GM19372 (cell line): ENCODE data around the gene LEKR1.
"Not testable (repeated sequence)": the region's sequence is repeated elsewhere in the genome, so short reads cannot be mapped to it uniquely, and the experiment has no call there.

Experiments used
- ATAC-seq: cut with Tn5 transposase; IDR thresholded peaks from one replicate; pipeline ENCODE4 v1.9.1; 2021; ENCODE audit warnings: mild to moderate bottlenecking, low read depth, moderate library complexity; ENCODE audit not compliant: unreplicated experiment

Gene LEKR1

GRCh38 chr3:156966349-156966748 is 140.2 kb downstream of the LEKR1 start:
- not testable (repeated sequence) for ATAC-seq

DNA sequence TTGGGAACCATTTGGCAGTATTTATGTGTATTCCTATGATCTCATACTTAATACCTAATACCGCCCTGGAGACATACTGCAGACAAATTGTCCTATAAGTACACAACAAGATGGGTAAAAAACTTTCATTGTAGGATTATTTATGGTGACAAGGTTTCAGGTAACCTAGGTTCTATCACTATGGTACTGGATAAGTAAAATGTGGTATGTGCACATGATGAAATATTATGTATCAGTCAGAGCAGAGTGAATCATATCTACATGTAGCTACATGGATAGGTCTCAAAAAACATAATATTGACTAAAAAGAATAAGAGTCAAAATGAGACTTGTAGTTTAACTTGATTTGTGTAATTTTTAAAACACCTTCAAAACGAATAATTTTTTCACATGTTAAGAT is 147.8 kb downstream of the LEKR1 start:
- no peak for ATAC-seq

GRCh38 chr3:156974931-156975330 is 148.8 kb downstream of the LEKR1 start:
- ATAC-seq, result no peak

GRCh38 chr3:156975721-156976120 is 149.6 kb downstream of the LEKR1 start:
- no peak for ATAC-seq

GRCh38 chr3:156976933-156977332 is 150.8 kb downstream of the LEKR1 start:
- no peak for ATAC-seq

DNA sequence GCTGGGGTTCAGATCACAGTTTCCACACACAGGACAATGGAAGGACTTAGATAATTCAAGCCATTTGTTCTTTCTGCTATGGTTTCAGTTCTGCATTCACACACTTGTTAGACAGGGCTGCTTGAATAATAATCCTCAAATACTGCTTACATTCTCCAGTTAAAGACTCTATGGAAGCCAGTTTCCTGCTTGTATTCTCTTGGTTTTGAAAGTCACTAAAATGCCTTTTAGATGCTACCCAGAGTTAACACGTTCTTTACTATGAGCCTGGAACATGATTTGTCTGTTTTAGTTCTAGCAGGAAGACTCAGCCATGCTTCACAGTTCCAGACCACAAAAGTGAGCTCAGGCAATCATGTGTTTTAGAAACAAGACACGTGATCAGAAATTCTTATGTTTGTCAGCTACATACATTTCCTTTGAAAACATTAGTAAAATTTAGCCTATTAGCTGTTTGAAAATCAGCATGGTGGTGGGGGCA is 152.4 kb downstream of the LEKR1 start:
- peak; percentile 92 for ATAC-seq

DNA sequence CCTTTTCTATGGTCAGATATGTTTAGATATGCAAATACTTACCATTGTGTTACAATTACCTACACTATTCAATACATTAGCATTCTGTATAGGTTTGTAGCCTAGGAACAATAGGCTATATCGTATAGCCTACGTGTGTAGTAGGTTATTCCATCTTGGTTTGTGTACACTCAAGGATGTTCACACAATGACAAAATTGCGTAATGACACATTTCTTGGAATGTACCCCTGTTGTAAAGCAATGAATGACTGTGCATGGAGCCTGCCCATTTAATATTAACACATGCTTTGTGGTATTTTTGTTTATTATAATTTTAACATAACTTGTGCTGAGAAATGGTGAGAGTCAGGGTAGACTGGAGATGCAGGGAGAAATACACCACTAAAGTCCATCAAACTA is 154.9 kb downstream of the LEKR1 start:
- no peak for ATAC-seq

GRCh38 chr3:156983559-156983958 is 157.4 kb downstream of the LEKR1 start:
- ATAC-seq, result no peak

GRCh38 chr3:156985711-156986110 is 159.6 kb downstream of the LEKR1 start:
- no peak for ATAC-seq

GRCh38 chr3:156987946-156988345 is 161.8 kb downstream of the LEKR1 start:
- no peak for ATAC-seq

DNA sequence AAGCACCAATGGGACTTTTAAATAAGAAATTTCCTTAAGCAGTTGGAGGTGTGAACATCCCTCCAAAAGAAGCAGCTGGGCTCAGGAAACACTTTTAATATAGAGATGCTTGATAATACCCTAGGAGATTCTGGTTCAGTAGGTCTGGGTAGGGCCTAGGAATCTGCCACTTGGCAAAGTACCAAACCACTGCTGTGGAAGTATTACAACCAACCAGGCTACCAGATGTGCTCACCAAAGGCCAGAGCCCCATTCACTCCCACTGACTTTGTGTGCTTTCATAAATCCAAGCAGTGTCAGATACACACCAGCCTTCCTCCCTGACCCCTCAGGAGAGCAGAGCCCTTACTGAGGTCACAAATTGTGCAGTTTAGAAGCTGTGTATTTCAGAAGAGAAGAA is 171.2 kb downstream of the LEKR1 start:
- no peak for ATAC-seq

- no peak for ATAC-seq
These were observed 175.2 kb downstream of the LEKR1 start for GRCh38 chr3:157001221-157001957.

GRCh38 chr3:157021679-157022078 is 195.5 kb downstream of the LEKR1 start:
- no peak for ATAC-seq

DNA sequence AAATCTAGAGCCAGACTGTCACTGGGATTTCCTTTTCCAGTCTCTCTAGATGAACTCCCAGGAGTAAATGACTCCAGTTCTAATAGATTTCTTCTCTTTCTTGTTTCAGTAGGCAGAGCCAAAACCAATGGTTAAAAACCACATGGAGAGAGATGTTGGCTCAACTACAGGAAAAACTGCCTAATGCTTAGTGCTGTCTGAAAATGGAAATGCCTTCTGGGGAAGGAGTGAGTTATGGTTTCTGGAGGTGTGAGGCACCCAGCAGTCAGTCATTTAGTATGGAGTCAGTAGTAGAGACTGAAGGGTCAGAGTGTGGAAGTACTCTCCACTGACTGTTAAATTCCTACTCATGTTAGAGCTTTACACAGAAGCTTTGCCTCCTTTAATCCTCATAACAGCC is 197.1 kb downstream of the LEKR1 start:
- no peak for ATAC-seq

GRCh38 chr3:157026091-157026490 is 199.9 kb downstream of the LEKR1 start:
- no peak for ATAC-seq

- ATAC-seq, result no peak
These were observed 201.9 kb downstream of the LEKR1 start for GRCh38 chr3:157027861-157028745.

DNA sequence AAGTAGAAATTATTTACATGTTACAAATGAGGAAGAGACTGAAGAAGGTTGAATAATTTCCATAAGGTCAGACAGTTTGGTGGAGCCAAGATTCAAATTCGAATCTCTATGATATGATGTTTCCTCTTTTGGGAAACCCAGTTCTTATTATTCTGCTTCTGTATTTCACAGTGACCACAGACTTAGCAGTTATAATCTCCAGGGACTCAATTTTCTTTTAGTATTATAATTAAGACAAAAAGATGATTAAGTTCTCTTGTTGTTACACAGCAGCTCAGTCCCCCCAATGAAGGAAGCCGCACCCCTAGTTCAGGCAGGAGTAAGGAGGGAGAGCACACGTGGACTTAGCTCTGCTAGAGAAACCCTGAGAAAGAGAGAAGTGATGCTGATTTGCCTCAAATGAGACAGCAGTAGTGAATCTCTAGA is 203.2 kb downstream of the LEKR1 start:
- no peak for ATAC-seq

DNA sequence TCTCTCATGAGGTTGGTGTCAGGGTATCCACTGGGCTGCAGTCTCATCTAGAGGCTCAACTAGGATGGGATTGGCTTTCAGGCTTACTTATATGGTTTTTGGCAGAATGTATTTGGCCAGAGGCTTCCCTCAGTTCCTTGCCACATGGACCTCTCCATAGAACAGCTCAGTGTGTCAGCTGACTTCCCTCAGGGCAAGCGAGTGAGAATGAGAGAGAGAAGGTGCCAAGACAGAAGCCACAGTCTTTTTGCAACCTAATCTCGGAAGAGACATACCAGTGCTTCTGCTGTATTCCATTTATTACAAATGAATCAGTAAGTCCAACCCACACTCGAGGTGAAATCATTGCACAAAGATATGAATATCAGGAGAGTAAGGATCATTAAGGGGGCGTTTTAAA is 204.6 kb downstream of the LEKR1 start:
- no peak for ATAC-seq

DNA sequence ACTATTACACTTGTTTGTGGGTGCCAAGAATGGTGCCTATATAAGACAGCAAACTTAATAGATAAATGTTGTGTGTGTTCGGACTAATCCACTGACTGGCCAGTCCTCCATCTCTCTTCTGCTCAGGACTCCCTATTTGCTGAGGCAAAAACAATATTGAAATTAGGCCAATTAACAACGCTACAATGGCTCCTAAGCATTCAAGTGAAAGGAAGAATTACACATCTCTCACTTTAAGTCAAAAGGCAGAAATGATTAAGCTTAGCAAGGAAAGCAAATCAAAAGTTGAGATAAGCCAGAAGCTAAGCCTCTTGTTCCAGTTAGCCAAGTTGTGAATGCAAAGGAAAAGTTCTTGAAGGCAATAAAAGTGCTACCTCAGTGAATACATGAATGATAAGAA is 206.8 kb downstream of the LEKR1 start:
- ATAC-seq, result no peak

- ATAC-seq, result no peak
These were observed 214.3 kb downstream of the LEKR1 start for GRCh38 chr3:157040456-157040855.

- ATAC-seq, result no peak
These were observed 216.1 kb downstream of the LEKR1 start for GRCh38 chr3:157042226-157042625.

- ATAC-seq, result no peak
These were observed 217.6 kb downstream of the LEKR1 start for GRCh38 chr3:157043771-157044170.
